Transverse colon (tissue), 4 donors: ENCODE data around the gene PKP3. TPM values are rescaled to one million over a fixed set of nuclear protein-coding genes. Genes with fewer than 3 reads are reported as not detected.
"Not testable (repeated sequence)": the region's sequence is repeated elsewhere in the genome, so short reads cannot be mapped to it uniquely, and the experiment has no call there.

ENCODE experiments used
- DNase-seq: peaks from one replicate; pipeline ENCODE4 v3.0.0-alpha.2; 2019
- H3K27ac ChIP-seq, 4 donors: fragments of 200-600 bp; sonication (generic); 2 replicates each; pipeline ENCODE4 v1.5.1; 2016 to 2018; ENCODE audit warnings: inconsistent platforms in 4 of 4
- H3K27me3 ChIP-seq: fragments of 200-600 bp; sonication (generic); 2 replicates; pipeline ENCODE4 v1.5.1; 2017; ENCODE audit warnings: inconsistent platforms
- H3K36me3 ChIP-seq, 4 donors: fragments of 200-600 bp; sonication (generic); 2 replicates each; pipeline ENCODE4 v1.5.1; 2017 to 2019; ENCODE audit warnings: inconsistent platforms in 4 of 4
- H3K4me1 ChIP-seq, 4 donors: fragments of 200-600 bp; sonication (generic); 2 replicates each; pipeline ENCODE4 v1.5.1; 2017 to 2020; ENCODE audit warnings: inconsistent platforms in 4 of 4
- H3K4me3 ChIP-seq, 4 donors: fragments of 200-600 bp; sonication (generic); 1 replicate in 1 of 4; 2 replicates in 3 of 4; pipeline versions ENCODE4 v1.5.1 to v1.6.1; 2017 to 2019; ENCODE audit warnings: inconsistent platforms in 4 of 4
- H3K9me3 ChIP-seq, 2 donors: fragments of 200-600 bp; sonication (generic); 2 replicates each; pipeline ENCODE4 v1.5.1; 2017 to 2019; ENCODE audit warnings: inconsistent platforms in 2 of 2
- EP300 ChIP-seq: sonication (generic); formaldehyde crosslinking; IDR thresholded peaks from one replicate; pipeline ENCODE4 v1.6.1; 2017; ENCODE audit warnings: antibody characterized with exemption, low read depth
- POLR2A ChIP-seq: fragments of 450-650 bp; IDR thresholded peaks from one replicate; pipeline ENCODE4 v1.6.1; 2016; ENCODE audit warnings: antibody characterized with exemption, mild to moderate bottlenecking, moderate library complexity
- POLR2AphosphoS5 ChIP-seq, 3 donors: sonication (generic); formaldehyde crosslinking; IDR thresholded peaks; one replicate each; pipeline ENCODE4 v1.6.1; 2016; ENCODE audit warnings: antibody characterized with exemption in 3 of 3
- WGBS, 2 donors: methylation state at CpG; one replicate each; pipeline ENCODE4 v1.1.5; 2018; ENCODE audit warnings: low coverage in 1 of 2; 5-methylcytosine and 5-hydroxymethylcytosine counted together
- in situ Hi-C, 4 donors: fragments of 200-750 bp; cut with MboI; loops; one replicate each; pipeline versions ENCODE4 v1.15.0 to v1.15.1; 2017; ENCODE audit warnings: low sequenced_read_pairs in 3 of 4, low pct_ligation_motif_present in 1 of 4, low pct_unique_long_range_greater_than_20kb in 1 of 4
- intact Hi-C: fragments of 100-400 bp; cut with DNase I; formaldehyde crosslinking; loops from one replicate; pipeline ENCODE4 v1.15.1; 2023; ENCODE audit warnings: low total_unique reads
- total RNA-seq, 4 donors: library from RNA; depleted of rRNA; stranded (reverse); fragments of >200 nt; gene quantifications; one replicate each; pipeline ENCODE4 v1.1.0, GENCODE V29; 2016
- TF ChIP-seq, protein P1 (sequence below), 5 experiments: fragments of 200-600 bp in 3 of 5; fragments of 450-650 bp in 2 of 5; sonication (generic) in 3 of 5; IDR thresholded peaks; 1 replicate in 2 of 5; 2 replicates in 3 of 5; pipeline ENCODE4 v1.5.1; 2016 to 2017; ENCODE audit warnings: antibody characterized with exemption in 5 of 5, inconsistent platforms in 3 of 5, mild to moderate bottlenecking in 2 of 5, moderate library complexity in 1 of 5

The PKP3 gene
- total RNA-seq, 4 donors from 2014 or later = 159 to 359 (median 200) TPM

DNA sequence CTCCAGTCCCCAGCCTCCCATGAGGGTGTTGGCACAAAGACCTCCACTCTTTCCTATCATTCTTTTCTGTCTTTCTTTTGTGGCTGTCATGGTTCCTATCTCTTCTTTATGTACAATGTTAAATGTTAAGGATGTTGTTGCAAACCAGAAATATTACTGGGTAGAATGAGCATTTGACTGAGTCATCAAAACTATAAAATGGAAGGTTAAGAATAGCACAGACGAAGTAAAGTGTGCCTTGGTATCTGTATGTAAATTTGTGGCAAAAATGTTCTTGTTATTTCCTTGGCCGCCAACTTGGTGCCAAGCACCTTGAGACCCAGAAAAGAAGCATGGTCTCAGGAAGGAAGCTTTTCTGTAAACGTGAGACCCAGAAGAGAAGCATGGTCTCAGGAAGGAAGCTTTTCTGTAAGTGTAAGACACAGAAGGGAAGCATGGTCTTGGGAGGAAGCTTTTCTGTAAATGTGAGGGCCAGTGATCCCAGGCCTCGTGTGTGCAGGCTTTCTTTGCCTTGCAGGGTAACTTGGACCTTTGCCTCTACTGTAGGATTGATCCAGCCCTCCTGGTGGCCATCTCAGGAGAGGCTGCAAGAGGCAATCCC lies 6.7 kb upstream of the PKP3 start:
- in situ Hi-C loops = no loop called here
- no peak for TF ChIP-seq POLR2AphosphoS5 (IDR thresholded peaks at IDR 0.05)
- TF ChIP-seq, protein P1, sequence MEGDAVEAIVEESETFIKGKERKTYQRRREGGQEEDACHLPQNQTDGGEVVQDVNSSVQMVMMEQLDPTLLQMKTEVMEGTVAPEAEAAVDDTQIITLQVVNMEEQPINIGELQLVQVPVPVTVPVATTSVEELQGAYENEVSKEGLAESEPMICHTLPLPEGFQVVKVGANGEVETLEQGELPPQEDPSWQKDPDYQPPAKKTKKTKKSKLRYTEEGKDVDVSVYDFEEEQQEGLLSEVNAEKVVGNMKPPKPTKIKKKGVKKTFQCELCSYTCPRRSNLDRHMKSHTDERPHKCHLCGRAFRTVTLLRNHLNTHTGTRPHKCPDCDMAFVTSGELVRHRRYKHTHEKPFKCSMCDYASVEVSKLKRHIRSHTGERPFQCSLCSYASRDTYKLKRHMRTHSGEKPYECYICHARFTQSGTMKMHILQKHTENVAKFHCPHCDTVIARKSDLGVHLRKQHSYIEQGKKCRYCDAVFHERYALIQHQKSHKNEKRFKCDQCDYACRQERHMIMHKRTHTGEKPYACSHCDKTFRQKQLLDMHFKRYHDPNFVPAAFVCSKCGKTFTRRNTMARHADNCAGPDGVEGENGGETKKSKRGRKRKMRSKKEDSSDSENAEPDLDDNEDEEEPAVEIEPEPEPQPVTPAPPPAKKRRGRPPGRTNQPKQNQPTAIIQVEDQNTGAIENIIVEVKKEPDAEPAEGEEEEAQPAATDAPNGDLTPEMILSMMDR (IDR thresholded peaks at IDR 0.05) = no peak
- TF ChIP-seq POLR2A = no peak
- TF ChIP-seq EP300 = no peak
- H3K27me3 ChIP-seq = no peaks in the 10 kb centered on the region
- H3K36me3 ChIP-seq = no peaks in the 10 kb centered on the region
- no peaks in the 10 kb centered on the region for H3K9me3 ChIP-seq
- H3K4me1 ChIP-seq = no peaks in the 10 kb centered on the region
- 60 to 78% methylated on average over 3 to 4 of the region's 4 CpGs for WGBS, 2 donors
- H3K4me3 ChIP-seq = no peak overlapping the region
- DNase-seq = no peak
- intact Hi-C loops = no loop called here
- H3K27ac ChIP-seq = no peak overlapping the region

GRCh38 chr11:389369-389768 lies 4.6 kb upstream of the PKP3 start:
- H3K4me3 ChIP-seq, H3K27me3 ChIP-seq, DNase-seq, H3K36me3 ChIP-seq, in situ Hi-C loops, intact Hi-C loops, H3K9me3 ChIP-seq, H3K4me1 ChIP-seq, H3K27ac ChIP-seq: not testable (repeated sequence)
- WGBS, 2 donors = 76 to 82% methylated on average over 5 to 15 of the region's 17 CpGs

GRCh38 chr11:390175-390574 lies 3.8 kb upstream of the PKP3 start:
- Histone ChIP-seq H3K9me3 (no peaks in the 10 kb centered on the region), H3K27me3 (no peaks in the 10 kb centered on the region), H3K36me3 (no peaks in the 10 kb centered on the region), H3K27ac (no peak overlapping the region), H3K4me1 (peaks cover 0 to 9% (median 8%) of the 10 kb centered on the region in 4 donors), H3K4me3 (no peak overlapping the region)
- TF ChIP-seq POLR2AphosphoS5 (IDR thresholded peaks at IDR 0.05) = no peak
- TF ChIP-seq, protein P1 (IDR thresholded peaks at IDR 0.05) = peak in 3 of 5 experiments; percentile 23 to 29 (median 23)
- intact Hi-C loops (no loop called here), in situ Hi-C loops (no loop called here)
- 40 to 52% methylated on average over 1 to 9 of the region's 11 CpGs for WGBS, 2 donors
- DNase-seq = peak; percentile 55

GRCh38 chr11:391117-392017 lies 2.6 kb upstream of the PKP3 start:
- Histone ChIP-seq H3K36me3 (no peaks in the 10 kb centered on the region), H3K4me3 (no peak overlapping the region), H3K9me3 (no peaks in the 10 kb centered on the region), H3K27me3 (no peaks in the 10 kb centered on the region), H3K4me1 (peaks cover 0 to 21% (median 10%) of the 10 kb centered on the region in 4 donors), H3K27ac (no peak overlapping the region)
- intact Hi-C loops = no loop called here
- no peak for DNase-seq
- in situ Hi-C loops = no loop called here
- no peak for TF ChIP-seq EP300
- TF ChIP-seq POLR2A = no peak
- no peak for TF ChIP-seq POLR2AphosphoS5 (IDR thresholded peaks at IDR 0.05)
- 63% methylated on average over 38 of the region's 38 CpGs; no CpG with 5 or more reads in 1 of the 2 donors for WGBS, 2 donors

- no peak overlapping the region for H3K27ac ChIP-seq
- H3K4me1 ChIP-seq = peaks cover 0 to 29% (median 12%) of the 10 kb centered on the region in 4 donors
- intact Hi-C loops = no loop called here
Observed at GRCh38 chr11:392102-392777, 1.8 kb upstream of the PKP3 start.

More at GRCh38 chr11:392102-392777, 1.8 kb upstream of the PKP3 start:
- H3K4me3 ChIP-seq = no peak overlapping the region
- 63 to 89% methylated on average over 2 to 35 of the region's 36 CpGs for WGBS, 2 donors
- no peaks in the 10 kb centered on the region for H3K9me3 ChIP-seq
- no peak for TF ChIP-seq POLR2AphosphoS5 (IDR thresholded peaks at IDR 0.05)
- no peak for TF ChIP-seq POLR2A
- TF ChIP-seq, protein P1 (IDR thresholded peaks at IDR 0.05) = no peak
- TF ChIP-seq EP300 = no peak
- no peaks in the 10 kb centered on the region for H3K27me3 ChIP-seq
- no peaks in the 10 kb centered on the region for H3K36me3 ChIP-seq
- no peak for DNase-seq
- in situ Hi-C loops = no loop called here
